ENCODE measurements around the gene APOBEC4. TPM values are rescaled to one million over a fixed set of nuclear protein-coding genes. Genes with fewer than 3 reads are reported as not detected.
A peak's percentile ranks its signal among the peaks of the same experiment; 100 is the strongest.

APOBEC4 gene, protein sequence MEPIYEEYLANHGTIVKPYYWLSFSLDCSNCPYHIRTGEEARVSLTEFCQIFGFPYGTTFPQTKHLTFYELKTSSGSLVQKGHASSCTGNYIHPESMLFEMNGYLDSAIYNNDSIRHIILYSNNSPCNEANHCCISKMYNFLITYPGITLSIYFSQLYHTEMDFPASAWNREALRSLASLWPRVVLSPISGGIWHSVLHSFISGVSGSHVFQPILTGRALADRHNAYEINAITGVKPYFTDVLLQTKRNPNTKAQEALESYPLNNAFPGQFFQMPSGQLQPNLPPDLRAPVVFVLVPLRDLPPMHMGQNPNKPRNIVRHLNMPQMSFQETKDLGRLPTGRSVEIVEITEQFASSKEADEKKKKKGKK
- not detected for total RNA-seq

DNA sequence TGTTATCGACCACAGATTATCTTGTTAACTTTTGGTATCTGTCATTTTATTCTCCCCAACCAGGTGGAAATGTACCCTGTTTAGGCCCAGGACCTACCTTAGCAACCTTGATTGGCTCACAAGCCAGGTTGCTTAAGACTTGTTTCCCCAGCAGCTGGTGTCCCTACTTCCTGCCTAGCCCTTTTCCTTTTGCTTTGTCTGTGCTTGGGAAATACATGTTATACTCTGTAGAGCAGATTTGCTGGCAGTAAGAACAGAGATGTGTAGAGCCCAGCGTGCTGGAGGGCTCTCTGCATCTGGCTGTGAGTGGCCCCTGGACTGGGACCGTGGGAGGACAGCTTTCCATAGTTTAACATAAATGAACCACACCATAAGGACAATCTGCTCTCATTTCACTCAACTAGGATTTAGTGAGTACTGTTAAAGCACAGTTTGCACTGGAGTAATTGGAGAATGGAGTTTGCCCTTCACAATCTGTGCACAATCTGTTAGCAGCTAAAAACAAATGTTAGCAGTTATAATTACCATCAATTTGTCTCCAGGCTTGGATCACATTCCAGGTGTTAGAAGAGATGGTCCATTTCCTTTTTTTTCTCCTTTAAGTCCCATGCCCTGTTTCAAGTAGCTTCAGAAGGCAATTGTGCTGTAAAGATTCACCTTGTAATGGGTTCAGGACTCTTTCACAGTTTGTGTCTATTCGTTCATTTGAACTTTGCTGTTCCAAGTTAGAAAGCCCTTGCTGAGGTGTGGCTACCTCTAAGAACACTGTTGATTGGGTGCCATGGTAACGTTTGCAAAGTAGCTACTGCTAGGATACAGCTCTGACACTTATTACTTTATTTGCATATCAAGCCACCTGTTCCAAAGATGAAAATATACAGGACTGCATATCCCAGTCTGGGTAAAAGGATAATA is at the start of gene APOBEC4:
Gene APOBEC4 (minus strand): TSS at position 770 of the 915 bp plus-strand sequence. CDS start 4,535 bp downstream, outside the sequence.
- Mint-ChIP-seq H3K4me1 (ENCODE audit: low read depth) (peaks cover 40% of the 10 kb centered on the region), H3K4me3 (peak within 1 kb of the TSS; percentile 43), H3K36me3 (ENCODE audit: low read depth) (no peaks in the 10 kb centered on the region), H3K9me3 (no peaks in the 10 kb centered on the region), H3K27ac (peak within 1 kb of the TSS; percentile 94), H3K27me3 (ENCODE audit: low read depth) (no peaks in the 10 kb centered on the region)
- intact Hi-C loops (cut with micrococcal nuclease) = loop anchor here (1.0 to 10.0 kb wide), 9 partner anchors 20 to 1214 kb away; partner anchors contain the start of genes C1orf21 and TSEN15
- CTCF ChIA-PET = interaction anchor here (0.8 to 6.1 kb wide), 8 partner anchors 12 to 303 kb away, joined by 3 to 130 read pairs (median 4); partner anchors contain the start of gene ARPC5
- DNase-seq = peak; percentile 30

- H3K4me3 Mint-ChIP-seq = no peak overlapping the region
- intact Hi-C loops (cut with micrococcal nuclease) = no loop called here
These were observed 49.7 kb upstream of the APOBEC4 start for GRCh38 chr1:183702813-183703198.

GRCh38 chr1:183702087-183702812 is 49.1 kb upstream of the APOBEC4 start:
- H3K4me3 Mint-ChIP-seq = no peak overlapping the region
- no peaks in the 10 kb centered on the region for H3K9me3 Mint-ChIP-seq
- H3K4me1 Mint-ChIP-seq (ENCODE audit: low read depth) = peaks cover 15% of the 10 kb centered on the region
- intact Hi-C loops (cut with micrococcal nuclease) = no loop called here
- H3K36me3 Mint-ChIP-seq (ENCODE audit: low read depth) = peaks cover 7% of the 10 kb centered on the region
- no peaks in the 10 kb centered on the region for H3K27me3 Mint-ChIP-seq (ENCODE audit: low read depth)
- CTCF ChIA-PET = interaction anchor here (0.6 to 0.7 kb wide), 2 partner anchors 47 to 122 kb away, joined by 3 read pairs; no protein-coding TSS in a partner anchor
- H3K27ac Mint-ChIP-seq = no peak overlapping the region
- no peak for DNase-seq

More at GRCh38 chr1:183702813-183703198, 49.7 kb upstream of the APOBEC4 start:
- peaks cover 12% of the 10 kb centered on the region for H3K4me1 Mint-ChIP-seq (ENCODE audit: low read depth)
- DNase-seq = no peak
- CTCF ChIA-PET = interaction anchor here (0.7 kb wide), 1 partner anchor 48 kb away, joined by 3 read pairs; no protein-coding TSS in a partner anchor
- peaks cover 7% of the 10 kb centered on the region for H3K36me3 Mint-ChIP-seq (ENCODE audit: low read depth)
- no peaks in the 10 kb centered on the region for H3K27me3 Mint-ChIP-seq (ENCODE audit: low read depth)
- H3K27ac Mint-ChIP-seq = no peak overlapping the region
- H3K9me3 Mint-ChIP-seq = no peaks in the 10 kb centered on the region

- CTCF ChIA-PET = interaction anchor here (1.4 kb wide), 1 partner anchor 15 kb away, joined by 4 read pairs; no protein-coding TSS in a partner anchor
These were observed 46.6 kb upstream of the APOBEC4 start for GRCh38 chr1:183699616-183700160.

GRCh38 chr1:183697814-183698590 is 44.9 kb upstream of the APOBEC4 start:
- peak; percentile 45 for DNase-seq
- CTCF ChIA-PET = interaction anchor here (1.0 to 1.6 kb wide), 3 partner anchors 13 to 43 kb away, joined by 4 to 6 read pairs (median 5); no protein-coding TSS in a partner anchor
- peaks cover 17% of the 10 kb centered on the region for H3K4me1 Mint-ChIP-seq (ENCODE audit: low read depth)
- H3K27me3 Mint-ChIP-seq (ENCODE audit: low read depth) = no peaks in the 10 kb centered on the region
- intact Hi-C loops (cut with micrococcal nuclease) = loop anchor here (10.0 kb wide), 1 partner anchor 357 kb away; the partner anchor contains the start of gene TSEN15
- H3K9me3 Mint-ChIP-seq = no peaks in the 10 kb centered on the region
- H3K4me3 Mint-ChIP-seq = no peak overlapping the region
- H3K27ac Mint-ChIP-seq = no peak overlapping the region
- peaks cover 7% of the 10 kb centered on the region for H3K36me3 Mint-ChIP-seq (ENCODE audit: low read depth)

More at GRCh38 chr1:183699616-183700160, 46.6 kb upstream of the APOBEC4 start:
- peaks cover 7% of the 10 kb centered on the region for H3K36me3 Mint-ChIP-seq (ENCODE audit: low read depth)
- no peak for DNase-seq
- H3K27ac Mint-ChIP-seq = no peak overlapping the region
- intact Hi-C loops (cut with micrococcal nuclease) = loop anchor here (10.0 kb wide), 1 partner anchor 355 kb away; the partner anchor contains the start of gene TSEN15
- no peaks in the 10 kb centered on the region for H3K27me3 Mint-ChIP-seq (ENCODE audit: low read depth)
- H3K9me3 Mint-ChIP-seq = no peaks in the 10 kb centered on the region
- no peak overlapping the region for H3K4me3 Mint-ChIP-seq
- H3K4me1 Mint-ChIP-seq (ENCODE audit: low read depth) = peaks cover 17% of the 10 kb centered on the region

- CTCF ChIA-PET = interaction anchor here (0.5 kb wide), 1 partner anchor 224 kb away, joined by 3 read pairs; no protein-coding TSS in a partner anchor
- peaks cover 7% of the 10 kb centered on the region for H3K36me3 Mint-ChIP-seq (ENCODE audit: low read depth)
These were observed 43.9 kb upstream of the APOBEC4 start for GRCh38 chr1:183696981-183697380.

DNA sequence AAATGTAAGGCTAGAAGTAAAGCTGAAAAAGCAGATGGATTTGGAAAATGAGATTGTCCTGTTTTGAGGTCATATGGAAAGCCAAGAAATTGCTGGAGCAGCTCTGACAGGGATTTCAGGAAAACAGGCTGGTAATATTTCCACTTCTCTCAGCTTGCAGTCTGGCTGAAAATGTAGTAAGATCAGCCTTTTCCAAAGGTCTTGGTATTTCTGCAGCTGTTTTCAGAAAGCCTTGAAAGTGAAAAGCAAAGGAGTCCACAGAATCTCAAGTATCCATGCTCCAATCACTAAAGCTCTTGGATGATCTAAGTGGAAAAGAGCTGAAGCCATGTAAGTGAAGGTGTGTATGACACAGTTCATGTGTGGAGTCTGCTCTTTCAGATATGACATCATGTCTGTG is 41.6 kb upstream of the APOBEC4 start:
- no peaks in the 10 kb centered on the region for H3K9me3 Mint-ChIP-seq
- CTCF ChIA-PET = interaction anchor here (0.8 to 3.1 kb wide), 3 partner anchors 9 to 221 kb away, joined by 3 to 28 read pairs (median 5); no protein-coding TSS in a partner anchor
- peaks cover 24% of the 10 kb centered on the region for H3K4me1 Mint-ChIP-seq (ENCODE audit: low read depth)
- intact Hi-C loops (cut with micrococcal nuclease) = loop anchor here (10.0 kb wide), 1 partner anchor 360 kb away; the partner anchor contains the start of gene TSEN15
- no peak overlapping the region for H3K4me3 Mint-ChIP-seq
- DNase-seq = no peak
- no peak overlapping the region for H3K27ac Mint-ChIP-seq
- no peaks in the 10 kb centered on the region for H3K27me3 Mint-ChIP-seq (ENCODE audit: low read depth)
- H3K36me3 Mint-ChIP-seq (ENCODE audit: low read depth) = peaks cover 3% of the 10 kb centered on the region

More at GRCh38 chr1:183696981-183697380, 43.9 kb upstream of the APOBEC4 start:
- H3K4me1 Mint-ChIP-seq (ENCODE audit: low read depth) = peaks cover 17% of the 10 kb centered on the region
- no peak overlapping the region for H3K4me3 Mint-ChIP-seq
- DNase-seq = no peak
- no peaks in the 10 kb centered on the region for H3K9me3 Mint-ChIP-seq
- no peaks in the 10 kb centered on the region for H3K27me3 Mint-ChIP-seq (ENCODE audit: low read depth)
- intact Hi-C loops (cut with micrococcal nuclease) = loop anchor here (10.0 kb wide), 1 partner anchor 358 kb away; the partner anchor contains the start of gene TSEN15
- H3K27ac Mint-ChIP-seq = no peak overlapping the region

- no peak for DNase-seq
- intact Hi-C loops (cut with micrococcal nuclease) = loop anchor here (10.0 kb wide), 1 partner anchor 361 kb away; the partner anchor contains the start of gene TSEN15
- H3K4me3 Mint-ChIP-seq = no peak overlapping the region
- CTCF ChIA-PET = interaction anchor here (0.8 to 3.1 kb wide), 3 partner anchors 8 to 528 kb away, joined by 3 to 28 read pairs (median 3); no protein-coding TSS in a partner anchor
- H3K36me3 Mint-ChIP-seq (ENCODE audit: low read depth) = no peaks in the 10 kb centered on the region
- no peaks in the 10 kb centered on the region for H3K27me3 Mint-ChIP-seq (ENCODE audit: low read depth)
- no peaks in the 10 kb centered on the region for H3K9me3 Mint-ChIP-seq
- no peak overlapping the region for H3K27ac Mint-ChIP-seq
- peaks cover 27% of the 10 kb centered on the region for H3K4me1 Mint-ChIP-seq (ENCODE audit: low read depth)
These were observed 41.0 kb upstream of the APOBEC4 start for GRCh38 chr1:183694066-183694465.

DNA sequence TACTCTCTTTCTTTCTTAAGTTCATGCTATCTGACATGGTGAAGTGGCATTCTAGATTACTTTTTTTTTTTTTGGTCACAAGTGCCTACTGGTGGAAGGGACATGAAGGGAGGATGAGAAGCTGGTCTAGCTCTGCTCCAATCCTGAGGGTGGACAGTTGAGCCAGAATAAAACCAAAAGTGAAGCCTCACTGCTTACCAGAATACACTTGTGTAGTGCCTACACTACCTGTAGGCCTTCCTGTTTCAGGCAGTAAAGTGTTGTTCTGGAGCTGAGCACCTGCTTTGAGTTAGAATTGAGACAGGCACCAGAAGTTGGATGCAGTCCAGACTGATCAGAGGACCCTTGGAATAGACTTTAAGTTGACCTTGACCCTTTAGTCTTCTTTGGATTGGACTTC is 40.4 kb upstream of the APOBEC4 start:
- no peak overlapping the region for H3K4me3 Mint-ChIP-seq
- intact Hi-C loops (cut with micrococcal nuclease) = loop anchor here (10.0 kb wide), 1 partner anchor 361 kb away; the partner anchor contains the start of gene TSEN15
- no peaks in the 10 kb centered on the region for H3K36me3 Mint-ChIP-seq (ENCODE audit: low read depth)
- H3K27me3 Mint-ChIP-seq (ENCODE audit: low read depth) = no peaks in the 10 kb centered on the region
- CTCF ChIA-PET = interaction anchor here (1.1 to 3.1 kb wide), 2 partner anchors 8 to 529 kb away, joined by 3 to 28 read pairs; no protein-coding TSS in a partner anchor
- DNase-seq = no peak
- no peak overlapping the region for H3K27ac Mint-ChIP-seq
- peaks cover 23% of the 10 kb centered on the region for H3K4me1 Mint-ChIP-seq (ENCODE audit: low read depth)
- no peaks in the 10 kb centered on the region for H3K9me3 Mint-ChIP-seq

DNA sequence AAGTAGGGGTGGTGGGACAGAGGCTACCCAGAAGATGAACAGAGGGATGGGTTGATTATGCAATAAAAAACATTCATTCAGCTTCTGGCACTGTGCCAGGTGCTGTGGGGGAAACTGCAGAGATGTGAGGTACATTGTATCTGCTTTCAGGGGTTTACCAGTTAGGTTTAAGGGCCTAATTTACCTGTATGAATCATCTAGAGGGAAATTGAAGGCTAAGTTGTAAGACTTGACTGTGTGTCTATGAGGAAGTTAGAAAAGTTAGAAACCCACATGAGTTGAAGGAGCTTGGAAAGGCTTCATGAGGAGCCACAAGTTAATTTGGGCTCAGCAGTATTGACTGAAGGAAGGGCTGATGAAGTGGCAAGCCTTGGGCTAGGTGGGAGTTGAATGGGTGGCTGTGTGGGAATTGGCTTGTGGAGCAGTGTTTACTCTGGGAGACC is 36.7 kb upstream of the APOBEC4 start:
- Mint-ChIP-seq H3K9me3 (no peaks in the 10 kb centered on the region), H3K27me3 (ENCODE audit: low read depth) (no peaks in the 10 kb centered on the region), H3K4me3 (no peak overlapping the region), H3K36me3 (ENCODE audit: low read depth) (no peaks in the 10 kb centered on the region), H3K27ac (no peak overlapping the region), H3K4me1 (ENCODE audit: low read depth) (peaks cover 10% of the 10 kb centered on the region)
- intact Hi-C loops (cut with micrococcal nuclease) = loop anchor here (1.0 to 10.0 kb wide), 4 partner anchors 147 to 727 kb away; partner anchors contain the start of gene TSEN15
- DNase-seq = peak; percentile 73
- CTCF ChIA-PET = interaction anchor here (0.7 to 1.4 kb wide), 2 partner anchors 32 to 34 kb away, joined by 3 to 8 read pairs; no protein-coding TSS in a partner anchor

All from activated naive CD4-positive, alpha-beta T cell treated with anti-CD3 and anti-CD28 coated beads for 36 hours (primary cell).